HFFc6 (cell line): ENCODE data around the gene MRPL12. TPM values are rescaled to one million over a fixed set of nuclear protein-coding genes. Genes with fewer than 3 reads are reported as not detected.

ENCODE experiments used
- DNase-seq: peaks from one replicate; pipeline ENCODE4 v3.0.0-alpha.2; 2018
- H3K27ac Mint-ChIP-seq: 2 replicates; pipeline ENCODE4 v1.8.0; 2020; ENCODE audit warnings: mild to moderate bottlenecking, mixed read lengths
- H3K27me3 Mint-ChIP-seq: 2 replicates; pipeline ENCODE4 v1.8.0; 2021; ENCODE audit warnings: mild to moderate bottlenecking, moderate library complexity, mixed read lengths; ENCODE audit not compliant: insufficient read depth
- H3K36me3 Mint-ChIP-seq: 2 replicates; pipeline ENCODE4 v1.8.0; 2021; ENCODE audit warnings: low read depth, mixed read lengths
- H3K4me1 Mint-ChIP-seq: 2 replicates; pipeline ENCODE4 v1.8.0; 2020; ENCODE audit warnings: low read depth, mixed read lengths
- H3K4me3 Mint-ChIP-seq: 2 replicates; pipeline ENCODE4 v1.8.0; 2020; ENCODE audit warnings: mild to moderate bottlenecking, moderate library complexity, mixed read lengths
- H3K9me3 Mint-ChIP-seq: 2 replicates; pipeline ENCODE4 v1.8.0; 2020; ENCODE audit warnings: mild to moderate bottlenecking, mixed read lengths
- CTCF ChIP-seq: fragments of 200-600 bp; sonication (generic); IDR thresholded peaks from 2 replicates; pipeline ENCODE4 v1.5.0; 2021; ENCODE audit warnings: antibody characterized with exemption, mild to moderate bottlenecking
- total RNA-seq, 6 experiments: library from RNA; stranded (reverse); fragmentation: NEBNext Ultra II Directional; extraction: Animal tissue kit (Norgen Biotek cat#: 25700); gene quantifications; 2 replicates in 1 of 6; 3 replicates in 5 of 6; pipeline ENCODE4 v1.2.3, GENCODE V29; 2021

Gene MRPL12
- total RNA-seq, 6 experiments from 2014 or later, result 105 to 124 (median 113) TPM

- no peaks in the 10 kb centered on the region for H3K9me3 Mint-ChIP-seq
- DNase-seq, result no peak
- no peak overlapping the region for H3K27ac Mint-ChIP-seq
- H3K4me1 Mint-ChIP-seq, result peaks cover 21% of the 10 kb centered on the region
- TF ChIP-seq CTCF, result no peak
- peaks cover 22% of the 10 kb centered on the region; the same call in 1 of the 2 replicates for H3K36me3 Mint-ChIP-seq
- H3K27me3 Mint-ChIP-seq, result peaks cover 7% of the 10 kb centered on the region; the same call in 1 of the 2 replicates
- no peak overlapping the region for H3K4me3 Mint-ChIP-seq
Measured at GRCh38 chr17:81707725-81708646, 4.8 kb downstream of the MRPL12 start.

- Mint-ChIP-seq H3K27me3 (peaks cover 7% of the 10 kb centered on the region), H3K4me3 (no peak overlapping the region), H3K36me3 (peaks cover 22% of the 10 kb centered on the region; the same call in 1 of the 2 replicates), H3K4me1 (peaks cover 25% of the 10 kb centered on the region), H3K27ac (no peak overlapping the region), H3K9me3 (no peaks in the 10 kb centered on the region)
- TF ChIP-seq CTCF, result no peak
- DNase-seq, result no peak
Measured at GRCh38 chr17:81708739-81709185, 5.6 kb downstream of the MRPL12 start.

- Mint-ChIP-seq H3K36me3 (peaks cover 10% of the 10 kb centered on the region; the same call in 1 of the 2 replicates), H3K27ac (peak overlapping the region; percentile 76), H3K27me3 (peaks cover 6% of the 10 kb centered on the region), H3K4me3 (peak overlapping the region; percentile 69), H3K9me3 (no peaks in the 10 kb centered on the region), H3K4me1 (peaks cover 25% of the 10 kb centered on the region)
- no peak for TF ChIP-seq CTCF
- no peak for DNase-seq
Measured at GRCh38 chr17:81710514-81711308, 7.5 kb downstream of the MRPL12 start.

- peak; percentile 65 for DNase-seq
- Mint-ChIP-seq H3K4me3 (peak within 1 kb of the TSS; percentile 92), H3K27me3 (peaks cover 6% of the 10 kb centered on the region), H3K9me3 (no peaks in the 10 kb centered on the region), H3K36me3 (no peaks in the 10 kb centered on the region; the same call in 1 of the 2 replicates), H3K27ac (peak within 1 kb of the TSS; percentile 76), H3K4me1 (peaks cover 25% of the 10 kb centered on the region)
- no peak for TF ChIP-seq CTCF
Measured at GRCh38 chr17:81711814-81712467, 8.8 kb downstream of the MRPL12 start, which contains the start of gene SLC25A10. TSS of gene SLC25A10 (plus strand) at chr17:81712284. CDS start at chr17:81712427, 143 bp downstream.

- Mint-ChIP-seq H3K27ac (peak overlapping the region; percentile 64), H3K4me1 (peaks cover 25% of the 10 kb centered on the region), H3K4me3 (peak overlapping the region; percentile 92), H3K9me3 (no peaks in the 10 kb centered on the region), H3K27me3 (peaks cover 6% of the 10 kb centered on the region), H3K36me3 (no peaks in the 10 kb centered on the region; the same call in 1 of the 2 replicates)
- peak; percentile 36 for DNase-seq
- TF ChIP-seq CTCF, result peak; percentile 44
Measured at GRCh38 chr17:81712468-81713003, 9.4 kb downstream of the MRPL12 start.
